Measurements from ENCODE around the gene COMMD2.
A peak's percentile ranks its signal among the peaks of the same experiment; 100 is the strongest.

Gene COMMD2

DNA sequence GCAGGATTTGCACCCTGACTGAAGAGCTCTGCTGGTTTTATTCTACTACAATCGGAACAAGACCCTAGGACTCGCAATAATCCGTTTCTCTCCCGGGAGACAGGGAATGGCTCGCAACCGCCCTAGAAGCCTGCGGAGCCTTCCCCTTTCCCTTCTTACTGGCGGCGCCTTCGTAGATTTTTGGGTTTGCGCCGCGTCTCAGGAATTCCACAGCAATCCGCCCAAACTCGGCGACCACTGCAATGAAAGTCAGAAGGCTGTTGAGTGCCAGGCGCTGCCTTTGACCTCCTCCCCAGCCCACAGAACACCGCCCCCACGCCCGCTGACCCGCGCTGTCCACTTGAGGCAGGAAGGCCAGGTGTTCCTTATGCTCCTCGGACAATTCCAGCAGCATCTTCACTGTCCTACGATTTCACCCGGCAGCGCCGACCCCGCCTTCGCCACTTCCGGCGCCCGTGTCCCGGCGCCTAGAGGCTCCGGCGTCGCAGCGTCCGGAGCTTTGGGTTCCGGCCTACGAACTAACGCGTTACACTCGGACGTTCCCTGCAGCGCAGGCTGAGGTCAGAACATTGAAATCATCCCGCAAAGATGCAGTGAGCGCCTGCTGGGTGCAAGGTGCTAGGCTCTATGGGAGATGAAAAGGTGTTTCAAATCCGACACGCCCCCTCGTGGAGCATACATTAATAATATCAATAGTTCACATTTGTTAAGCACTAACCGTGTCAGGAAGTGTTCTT is at the start of gene COMMD2:
TSS of gene COMMD2 (minus strand) at position 439 of the 737 bp plus-strand sequence. CDS start at position 394, 45 bp downstream.
- TF ChIP-seq POLR2A (IDR thresholded peaks at IDR 0.05; ENCODE audit: low read depth, low read length), result peak; percentile 81
- FAIRE-seq (peak; percentile 96), DNase-seq (ENCODE audit: insufficient read length, low spot score) (peak; percentile 65)

DNA sequence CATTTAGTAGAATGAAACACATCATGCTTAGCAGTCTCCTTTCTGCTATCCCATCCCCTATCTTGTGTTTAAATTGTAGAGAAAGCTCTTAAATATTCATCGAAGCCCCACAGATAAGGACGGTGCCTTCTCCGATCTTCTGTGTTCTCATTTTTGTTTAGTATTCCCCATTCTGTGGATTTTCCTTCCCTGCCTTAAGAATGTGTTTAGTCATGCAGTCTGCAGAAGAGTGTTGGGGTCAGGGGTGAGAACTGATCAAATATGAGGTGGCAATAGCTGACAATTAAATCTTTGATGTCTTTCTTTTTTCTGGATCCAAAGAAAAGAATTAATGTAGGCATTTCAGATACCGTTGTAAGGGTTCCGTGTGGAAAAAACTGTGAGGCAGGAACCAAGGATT is 49.4 kb upstream of the COMMD2 start:
- FAIRE-seq (no peak), DNase-seq (ENCODE audit: insufficient read length, low spot score) (no peak)
- no peak for TF ChIP-seq POLR2A (IDR thresholded peaks at IDR 0.05; ENCODE audit: low read depth, low read length)

DNA sequence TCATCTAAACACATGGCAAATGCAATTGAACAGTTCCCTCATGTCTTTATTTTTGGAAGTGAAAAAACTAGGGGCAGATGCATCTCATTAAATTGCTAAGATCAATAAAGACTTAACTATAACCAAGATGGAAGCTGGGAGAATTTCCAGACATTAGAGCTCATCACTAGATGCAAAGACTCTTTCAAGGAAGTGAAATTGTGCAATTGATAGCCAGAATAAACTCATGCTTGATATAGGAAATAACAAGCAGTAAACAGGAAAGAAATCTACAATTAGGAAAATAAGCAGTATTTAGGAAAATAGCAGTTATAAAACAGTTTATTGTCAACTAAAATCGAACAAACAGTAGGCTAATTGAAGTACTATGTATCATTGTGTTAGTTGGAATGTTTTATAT is 48.9 kb upstream of the COMMD2 start:
- TF ChIP-seq POLR2A (IDR thresholded peaks at IDR 0.05; ENCODE audit: low read depth, low read length), result no peak
- DNase-seq (ENCODE audit: insufficient read length, low spot score) (no peak), FAIRE-seq (no peak)

DNA sequence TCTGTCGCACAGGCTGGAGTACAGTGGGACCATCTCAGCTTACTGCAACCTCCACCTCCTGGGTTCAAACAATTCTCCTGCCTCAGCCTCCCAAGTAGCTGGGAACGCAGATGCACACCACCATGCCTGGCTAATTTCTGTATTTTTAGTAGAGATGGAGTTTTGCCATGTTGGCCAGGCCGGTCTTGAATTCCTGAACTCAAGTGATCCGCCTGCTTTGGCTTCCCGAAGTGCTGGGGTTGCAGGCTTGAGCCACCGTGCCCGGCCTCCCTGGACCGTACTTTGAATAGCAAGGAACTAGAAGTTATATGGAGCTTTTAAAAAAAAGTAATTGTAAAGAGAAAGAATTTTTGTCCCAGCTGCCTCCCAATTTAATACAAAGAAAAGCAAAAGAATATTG is 48.4 kb upstream of the COMMD2 start:
- no peak for DNase-seq (ENCODE audit: insufficient read length, low spot score)
- no peak for TF ChIP-seq POLR2A (IDR thresholded peaks at IDR 0.05; ENCODE audit: low read depth, low read length)

DNA sequence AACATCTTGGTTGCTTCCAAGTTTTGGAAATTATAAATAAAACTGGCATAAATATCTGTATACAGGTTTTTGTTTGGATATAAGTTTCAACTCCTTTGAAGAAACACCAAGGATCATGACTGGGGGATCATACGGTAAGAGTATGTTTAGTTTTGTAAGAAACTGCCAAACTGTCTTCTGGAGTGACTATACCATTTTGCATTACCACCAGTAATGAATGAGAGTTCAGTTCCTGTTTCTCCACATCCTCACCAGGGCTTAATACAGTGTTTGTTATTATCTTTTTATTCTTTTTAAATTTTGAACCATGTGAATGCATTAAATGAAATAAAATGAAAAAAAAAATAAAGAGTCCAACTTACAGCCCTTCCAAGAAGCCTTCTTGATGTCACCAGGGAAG is 43.7 kb upstream of the COMMD2 start:
- no peak for TF ChIP-seq POLR2A (IDR thresholded peaks at IDR 0.05; ENCODE audit: low read depth, low read length)
- FAIRE-seq (no peak), DNase-seq (ENCODE audit: insufficient read length, low spot score) (no peak)

More for the DNA sequence above, 48.4 kb upstream of the COMMD2 start:
- FAIRE-seq, result no peak

DNA sequence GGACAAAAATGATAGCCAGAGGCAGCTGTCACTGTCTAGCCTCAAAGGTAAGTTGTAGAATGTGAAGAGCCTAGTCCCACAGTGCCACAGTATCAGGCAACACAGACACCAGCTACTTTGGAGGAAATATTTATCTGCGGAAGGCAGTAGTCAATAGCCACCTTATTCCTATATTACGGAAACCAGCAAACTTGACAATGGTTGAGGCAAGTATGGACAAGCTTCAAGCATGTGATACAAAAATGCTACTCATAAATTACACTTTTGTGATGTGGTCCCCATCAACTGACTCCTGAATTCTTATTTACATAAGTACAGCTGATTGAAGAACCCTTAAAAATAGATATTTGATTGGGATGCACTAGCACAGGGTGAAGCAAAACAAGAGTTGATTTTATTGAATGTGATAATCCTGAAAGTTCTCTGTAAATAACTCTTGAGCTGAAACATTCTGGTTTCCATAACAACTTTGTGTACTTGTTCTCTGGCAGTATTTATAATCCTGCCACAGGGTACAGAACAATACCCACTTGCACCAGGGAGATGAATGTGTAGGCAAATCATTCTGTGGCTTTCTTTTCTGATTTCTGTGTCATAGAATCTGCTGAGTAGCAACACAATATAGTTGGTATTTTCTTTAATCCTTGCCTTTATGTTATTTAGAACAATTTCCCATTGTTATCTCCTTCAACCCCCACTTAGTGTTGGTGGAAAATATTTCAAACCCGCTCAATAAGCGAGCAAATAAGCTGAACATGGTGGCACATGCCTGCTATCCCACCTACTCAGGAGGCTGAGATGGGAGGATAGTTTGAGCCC is 40.4 kb upstream of the COMMD2 start, which contains the start of gene ANKUB1:
TSS of gene ANKUB1 (minus strand) at position 103 of the 819 bp plus-strand sequence. CDS start 188 bp downstream, outside the sequence.
- no peak for TF ChIP-seq POLR2A (IDR thresholded peaks at IDR 0.05; ENCODE audit: low read depth, low read length)
- FAIRE-seq (no peak), DNase-seq (ENCODE audit: insufficient read length, low spot score) (no peak)

DNA sequence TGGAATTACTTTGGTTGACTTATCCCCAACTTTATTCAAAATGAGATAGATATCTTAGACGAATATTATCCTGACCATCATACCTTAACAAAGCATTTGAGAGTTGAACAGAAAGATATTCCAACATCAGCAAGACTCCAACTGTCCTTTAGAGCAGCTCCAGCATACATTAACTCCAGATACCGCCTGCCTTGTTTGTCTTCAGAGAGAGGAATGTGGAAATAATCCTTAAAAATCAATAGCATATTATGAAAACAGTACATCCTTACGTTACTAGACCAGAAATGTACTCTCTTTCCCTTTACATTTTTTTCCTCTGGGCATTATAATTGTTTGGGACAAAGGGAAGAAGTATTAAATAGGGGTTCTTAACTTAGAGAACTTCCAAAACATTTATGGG is 38.4 kb upstream of the COMMD2 start:
- TF ChIP-seq POLR2A (IDR thresholded peaks at IDR 0.05; ENCODE audit: low read depth, low read length), result no peak
- FAIRE-seq (no peak), DNase-seq (ENCODE audit: insufficient read length, low spot score) (no peak)

DNA sequence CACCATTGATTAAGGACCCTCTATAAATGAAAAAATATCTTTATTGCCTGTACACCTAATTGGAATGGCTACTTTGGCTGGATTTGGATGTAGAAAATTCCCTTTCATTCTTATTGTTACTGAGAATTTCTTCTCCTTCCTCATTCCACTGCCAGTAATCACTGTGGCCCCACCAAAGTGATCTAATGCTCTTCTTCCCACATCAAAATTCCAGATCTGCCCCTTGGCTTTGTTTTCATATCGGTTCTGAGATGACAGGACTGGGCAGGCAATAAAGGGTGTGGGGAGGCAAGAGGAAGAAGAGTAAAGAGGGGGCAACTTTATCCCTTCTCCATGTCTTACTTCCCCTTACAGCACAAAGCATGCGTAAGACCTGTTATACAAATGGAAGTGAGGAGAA is 38.0 kb upstream of the COMMD2 start:
- TF ChIP-seq POLR2A (IDR thresholded peaks at IDR 0.05; ENCODE audit: low read depth, low read length), result no peak
- FAIRE-seq, result peak; percentile 15
- DNase-seq (ENCODE audit: insufficient read length, low spot score), result no peak

DNA sequence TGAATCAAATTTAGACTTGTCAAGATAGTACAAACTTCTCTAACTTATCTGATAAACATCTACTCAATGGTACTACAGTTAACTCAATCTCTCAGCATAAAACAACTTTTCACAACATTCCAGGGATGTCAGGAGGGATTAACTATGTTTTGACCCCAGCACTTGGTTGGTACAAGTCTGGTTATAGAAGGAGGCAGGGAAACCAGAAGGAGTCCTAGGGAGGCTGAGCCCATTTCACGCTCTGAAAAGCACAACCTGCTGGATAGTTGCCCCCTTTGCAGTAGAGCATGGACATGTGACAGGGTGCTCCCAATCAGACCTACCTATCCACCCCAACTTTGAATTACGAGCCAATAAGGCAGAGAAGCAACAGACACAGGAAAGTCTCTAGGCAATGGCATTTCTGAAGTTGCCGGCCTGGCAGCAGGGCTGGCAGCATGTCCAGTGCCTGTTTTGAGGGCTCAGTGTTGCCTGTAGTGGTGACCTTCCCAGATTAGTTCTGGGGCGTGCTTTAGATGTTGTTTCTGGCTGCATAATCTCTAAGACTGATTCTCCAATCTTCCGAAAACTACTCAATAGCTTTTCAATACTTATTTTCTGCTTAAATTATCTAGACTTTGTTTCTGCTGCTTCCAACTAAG is 31.9 kb upstream of the COMMD2 start:
- DNase-seq (ENCODE audit: insufficient read length, low spot score), result no peak
- FAIRE-seq, result no peak
- TF ChIP-seq POLR2A (IDR thresholded peaks at IDR 0.05; ENCODE audit: low read depth, low read length), result no peak

DNA sequence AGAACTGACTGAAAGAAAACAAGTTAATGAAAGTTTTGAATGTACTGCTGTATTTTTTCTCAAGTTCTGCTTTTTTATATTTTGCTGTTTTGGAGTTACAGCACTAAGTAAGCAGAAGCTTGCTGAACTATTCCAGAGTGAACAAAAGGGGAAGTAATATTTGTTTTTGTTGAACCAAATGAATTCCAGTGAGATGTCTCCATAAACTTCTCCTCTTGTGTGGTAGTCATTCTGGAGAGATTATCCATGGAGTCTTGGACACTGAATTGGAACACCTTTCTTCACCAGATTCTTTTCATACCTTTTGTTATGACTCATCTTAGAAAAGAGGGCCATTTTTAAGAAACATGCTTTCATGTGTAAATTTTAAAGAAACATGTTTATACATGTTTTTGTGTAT is 31.3 kb upstream of the COMMD2 start:
- no peak for DNase-seq (ENCODE audit: insufficient read length, low spot score)
- TF ChIP-seq POLR2A (IDR thresholded peaks at IDR 0.05; ENCODE audit: low read depth, low read length), result no peak
- FAIRE-seq, result peak; percentile 97

DNA sequence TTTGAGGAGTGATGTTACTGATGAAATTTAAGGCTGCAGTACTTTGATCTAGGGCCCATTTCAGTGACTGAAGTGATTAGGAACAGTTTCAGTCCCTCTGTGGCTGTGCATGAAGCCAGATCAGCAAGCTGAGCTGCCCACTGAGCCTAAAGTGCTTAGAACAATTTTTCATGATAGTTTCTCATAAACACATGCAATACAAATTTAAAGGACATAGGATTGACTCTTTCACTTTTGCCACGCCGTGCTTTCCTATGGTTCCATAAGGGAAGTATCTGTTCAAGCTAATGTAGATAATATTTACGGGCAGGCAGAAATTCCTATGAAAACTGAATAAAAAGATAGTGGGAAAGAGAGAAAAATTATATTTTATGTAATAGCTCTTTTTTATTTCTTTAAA is 29.5 kb upstream of the COMMD2 start:
- no peak for TF ChIP-seq POLR2A (IDR thresholded peaks at IDR 0.05; ENCODE audit: low read depth, low read length)
- FAIRE-seq (no peak), DNase-seq (ENCODE audit: insufficient read length, low spot score) (no peak)

DNA sequence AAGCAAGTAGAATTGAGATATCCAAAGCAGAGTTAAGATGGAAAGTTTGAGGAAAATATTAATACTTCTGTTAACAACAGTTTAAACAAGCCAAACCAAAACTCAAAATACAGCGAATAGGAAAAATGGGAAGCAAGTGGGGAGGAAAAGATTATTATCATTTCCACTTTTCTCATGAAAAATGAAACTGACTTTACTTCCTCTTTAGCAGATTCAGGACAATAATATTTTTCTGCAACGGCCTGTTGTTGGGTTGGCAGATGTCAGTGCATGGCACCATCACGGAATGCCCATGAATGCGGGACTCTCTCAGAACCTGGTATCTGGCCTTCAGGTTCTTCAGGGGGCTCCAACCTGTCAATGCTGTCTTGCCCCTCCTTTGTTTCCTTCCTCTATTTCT is 28.9 kb upstream of the COMMD2 start:
- DNase-seq (ENCODE audit: insufficient read length, low spot score), result no peak
- FAIRE-seq, result no peak
- TF ChIP-seq POLR2A (IDR thresholded peaks at IDR 0.05; ENCODE audit: low read depth, low read length), result no peak

DNA sequence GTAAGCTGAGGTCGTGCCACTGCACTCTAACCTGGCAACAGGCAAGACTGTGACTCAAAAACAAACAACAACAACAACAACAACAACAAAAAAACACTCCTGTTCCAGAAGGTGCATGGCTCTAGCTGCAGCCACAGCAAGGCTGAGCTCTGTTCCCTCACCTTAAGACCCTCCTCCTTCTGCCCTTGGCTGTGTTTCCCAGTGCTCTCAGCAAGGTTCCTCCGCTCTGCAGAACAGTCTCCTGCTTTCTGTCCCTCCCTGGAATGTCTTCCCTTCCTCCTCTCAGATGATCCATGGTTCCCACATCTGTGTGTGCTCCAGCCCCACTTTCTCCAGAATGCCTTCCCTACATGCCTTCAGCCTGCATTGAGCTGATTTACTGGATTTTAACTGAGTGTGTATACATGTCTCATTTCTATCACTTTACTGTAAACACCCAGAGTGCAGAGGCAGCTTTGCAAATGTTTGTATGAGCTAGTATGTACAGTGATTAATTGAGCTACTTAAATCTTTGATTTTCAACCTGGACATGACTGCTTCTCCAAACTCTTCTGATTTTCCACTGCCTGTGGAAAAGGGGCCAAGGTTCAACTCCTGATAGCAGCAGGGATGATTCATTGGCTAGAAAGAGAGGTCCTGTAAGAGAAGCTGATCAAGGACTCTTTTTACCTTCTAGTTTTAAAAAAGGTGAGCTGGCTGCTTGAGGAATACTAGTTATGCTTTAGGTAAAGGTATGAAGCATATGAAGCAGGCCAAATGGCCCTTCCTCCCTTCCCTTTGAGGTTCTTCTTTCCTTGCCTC is 25.3 kb upstream of the COMMD2 start:
- no peak for FAIRE-seq
- DNase-seq (ENCODE audit: insufficient read length, low spot score), result no peak
- no peak for TF ChIP-seq POLR2A (IDR thresholded peaks at IDR 0.05; ENCODE audit: low read depth, low read length)

Measured in H54 (cell line).